Mesothelial cell of epicardium (in vitro differentiated cells): ENCODE measurements around the gene AIP. TPM values are rescaled to one million over a fixed set of nuclear protein-coding genes. Genes with fewer than 3 reads are reported as not detected.
A peak's percentile ranks its signal among the peaks of the same experiment; 100 is the strongest.

Experiments used
- DNase-seq, 2 experiments: peaks; one replicate each; pipeline ENCODE4 v3.0.0; 2021; ENCODE audit warnings: low spot score in 2 of 2; ENCODE audit not compliant: unreplicated experiment in 2 of 2
- H3K27ac Mint-ChIP-seq: 2 replicates; pipeline ENCODE4 v1.8.0; 2021; ENCODE audit warnings: mixed read lengths
- H3K27me3 Mint-ChIP-seq: 2 replicates; pipeline ENCODE4 v1.8.0; 2021; ENCODE audit warnings: low read depth, mixed read lengths
- H3K36me3 Mint-ChIP-seq: 2 replicates; pipeline ENCODE4 v1.8.0; 2021; ENCODE audit warnings: mixed read lengths
- H3K4me1 Mint-ChIP-seq: 2 replicates; pipeline ENCODE4 v1.8.0; 2021; ENCODE audit warnings: mixed read lengths
- H3K4me3 Mint-ChIP-seq: 2 replicates; pipeline ENCODE4 v1.8.0; 2021; ENCODE audit warnings: mild to moderate bottlenecking, moderate library complexity, mixed read lengths
- H3K9me3 Mint-ChIP-seq: 2 replicates; pipeline ENCODE4 v1.8.0; 2021; ENCODE audit warnings: mixed read lengths
- total RNA-seq: library from RNA; stranded (reverse); gene quantifications from 3 replicates; pipeline ENCODE4 v1.2.1, GENCODE V29; 2021
- TF ChIP-seq, protein P1 (sequence below): fragments of 200-600 bp; sonication (generic); IDR thresholded peaks from one replicate; pipeline ENCODE4 v1.5.0; 2021; ENCODE audit warnings: antibody characterized with exemption; ENCODE audit not compliant: unreplicated experiment

The AIP gene
- total RNA-seq, 1 donor from 2014 or later = 44.6 TPM

DNA sequence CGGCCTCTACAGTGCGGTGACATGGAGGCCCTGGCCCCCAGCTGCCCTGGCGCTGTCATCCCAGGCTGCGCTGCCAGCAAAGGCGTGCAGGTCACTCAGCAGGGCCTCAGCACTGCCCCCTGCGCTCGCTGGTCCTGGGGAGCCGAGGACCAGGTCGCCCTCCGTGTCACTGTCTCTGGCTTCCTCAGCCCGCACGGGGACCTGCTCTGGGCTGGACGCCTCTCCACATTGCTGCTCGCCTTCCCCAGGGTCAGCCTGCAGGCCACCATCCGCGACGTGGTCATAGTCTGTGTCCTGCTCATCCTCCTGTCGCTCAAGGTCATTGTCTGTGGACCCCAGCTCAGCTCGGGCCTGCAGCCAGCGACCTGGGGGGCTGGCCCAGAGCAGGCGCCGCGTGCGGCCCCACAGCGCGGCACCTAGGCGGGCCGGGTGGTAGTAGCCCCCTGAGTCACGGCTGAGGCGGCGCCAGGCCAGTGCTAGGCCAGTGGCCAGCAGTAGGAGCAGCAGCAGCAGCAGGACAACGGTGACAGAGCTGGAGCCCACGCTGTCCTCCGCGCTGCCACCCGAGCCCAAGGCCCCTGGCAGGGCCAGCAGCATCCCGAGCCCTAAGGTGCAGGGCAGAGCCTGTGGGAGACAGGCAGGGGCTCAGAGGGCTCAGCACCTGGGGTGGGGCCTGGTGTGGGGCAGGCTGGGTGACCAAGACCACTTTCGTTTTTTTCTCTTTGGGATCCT, 46.9 kb upstream of the AIP start:
- Mint-ChIP-seq H3K9me3 (no peaks in the 10 kb centered on the region), H3K27ac (no peak overlapping the region), H3K27me3 (no peaks in the 10 kb centered on the region), H3K4me3 (no peak overlapping the region), H3K4me1 (peaks cover 3% of the 10 kb centered on the region), H3K36me3 (peaks cover 10% of the 10 kb centered on the region)
- DNase-seq = no peak
- TF ChIP-seq, protein P1, sequence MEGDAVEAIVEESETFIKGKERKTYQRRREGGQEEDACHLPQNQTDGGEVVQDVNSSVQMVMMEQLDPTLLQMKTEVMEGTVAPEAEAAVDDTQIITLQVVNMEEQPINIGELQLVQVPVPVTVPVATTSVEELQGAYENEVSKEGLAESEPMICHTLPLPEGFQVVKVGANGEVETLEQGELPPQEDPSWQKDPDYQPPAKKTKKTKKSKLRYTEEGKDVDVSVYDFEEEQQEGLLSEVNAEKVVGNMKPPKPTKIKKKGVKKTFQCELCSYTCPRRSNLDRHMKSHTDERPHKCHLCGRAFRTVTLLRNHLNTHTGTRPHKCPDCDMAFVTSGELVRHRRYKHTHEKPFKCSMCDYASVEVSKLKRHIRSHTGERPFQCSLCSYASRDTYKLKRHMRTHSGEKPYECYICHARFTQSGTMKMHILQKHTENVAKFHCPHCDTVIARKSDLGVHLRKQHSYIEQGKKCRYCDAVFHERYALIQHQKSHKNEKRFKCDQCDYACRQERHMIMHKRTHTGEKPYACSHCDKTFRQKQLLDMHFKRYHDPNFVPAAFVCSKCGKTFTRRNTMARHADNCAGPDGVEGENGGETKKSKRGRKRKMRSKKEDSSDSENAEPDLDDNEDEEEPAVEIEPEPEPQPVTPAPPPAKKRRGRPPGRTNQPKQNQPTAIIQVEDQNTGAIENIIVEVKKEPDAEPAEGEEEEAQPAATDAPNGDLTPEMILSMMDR = no peak

DNA sequence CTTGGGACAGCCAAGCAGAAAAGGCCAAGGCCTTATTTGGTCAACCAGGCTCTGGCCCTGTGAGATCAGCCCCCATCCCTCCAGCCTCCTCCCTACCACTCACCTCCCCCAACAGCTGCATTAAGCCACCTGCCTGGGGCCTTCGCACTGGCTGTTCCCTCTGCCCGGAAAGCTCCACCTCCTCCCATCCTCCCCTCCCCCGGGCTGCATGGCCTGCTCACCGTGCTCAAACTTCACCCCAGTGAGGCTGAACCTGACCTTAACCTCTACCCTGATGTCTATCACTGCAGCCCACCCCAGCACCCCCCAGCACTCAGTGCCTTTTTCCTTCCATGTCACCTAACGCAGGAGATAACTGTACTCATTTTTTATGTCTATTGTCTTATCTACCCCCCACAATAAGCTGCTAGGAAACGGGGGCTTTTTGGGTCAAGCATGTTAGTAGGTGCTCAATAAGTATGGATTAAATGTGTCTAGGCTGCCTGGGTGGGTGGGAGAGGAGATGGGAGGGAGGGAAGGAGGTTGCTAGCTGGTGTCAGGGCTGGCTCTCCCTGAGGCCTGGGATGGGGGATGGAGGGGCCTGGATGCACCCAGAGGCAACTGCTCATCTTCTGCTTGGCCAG, 46.3 kb upstream of the AIP start:
- H3K27ac Mint-ChIP-seq = peak overlapping the region; percentile 21
- no peak for DNase-seq
- TF ChIP-seq, protein P1 = no peak
- no peaks in the 10 kb centered on the region for H3K27me3 Mint-ChIP-seq
- peaks cover 10% of the 10 kb centered on the region for H3K36me3 Mint-ChIP-seq
- H3K4me1 Mint-ChIP-seq = peaks cover 3% of the 10 kb centered on the region
- no peaks in the 10 kb centered on the region for H3K9me3 Mint-ChIP-seq
- no peak overlapping the region for H3K4me3 Mint-ChIP-seq

GRCh38 chr11:67437082-67437808, 45.6 kb upstream of the AIP start, which contains the start of gene PTPRCAP:
Gene PTPRCAP (minus strand): TSS chr11:67437682. CDS start chr11:67437619, 63 bp downstream.
- Mint-ChIP-seq H3K4me3 (no peak within 1 kb of the TSS), H3K36me3 (peaks cover 3% of the 10 kb centered on the region), H3K9me3 (no peaks in the 10 kb centered on the region), H3K27me3 (no peaks in the 10 kb centered on the region), H3K27ac (peak within 1 kb of the TSS; percentile 34), H3K4me1 (peaks cover 3% of the 10 kb centered on the region)
- TF ChIP-seq, protein P1 = no peak
- no peak for DNase-seq

DNA sequence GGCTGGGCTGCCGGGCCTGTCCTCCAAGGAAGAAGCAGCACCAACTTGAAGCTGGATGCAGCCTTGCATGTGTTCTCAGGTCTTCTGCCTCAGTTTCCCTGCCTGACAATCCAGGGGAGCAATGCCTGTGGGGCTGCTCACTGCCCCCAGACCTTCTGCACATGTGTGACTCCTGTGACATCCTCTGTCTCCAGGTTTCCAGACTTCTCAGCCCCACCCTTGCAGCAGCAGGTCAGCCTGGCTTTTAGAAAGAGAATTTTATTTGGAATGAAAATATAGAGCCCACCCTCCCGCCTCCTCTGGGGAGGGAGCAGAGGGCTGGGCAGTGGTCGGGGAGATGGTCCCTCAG, 45.0 kb upstream of the AIP start:
- no peaks in the 10 kb centered on the region for H3K9me3 Mint-ChIP-seq
- peak overlapping the region; percentile 34 for H3K27ac Mint-ChIP-seq
- H3K36me3 Mint-ChIP-seq = peaks cover 2% of the 10 kb centered on the region
- H3K4me1 Mint-ChIP-seq = peaks cover 8% of the 10 kb centered on the region
- H3K27me3 Mint-ChIP-seq = no peaks in the 10 kb centered on the region
- TF ChIP-seq, protein P1 = no peak
- DNase-seq = no peak
- H3K4me3 Mint-ChIP-seq = no peak overlapping the region

GRCh38 chr11:67438158-67438902, 44.5 kb upstream of the AIP start:
- Mint-ChIP-seq H3K27ac (no peak overlapping the region), H3K4me1 (peaks cover 9% of the 10 kb centered on the region), H3K36me3 (peaks cover 2% of the 10 kb centered on the region), H3K9me3 (no peaks in the 10 kb centered on the region), H3K4me3 (no peak overlapping the region), H3K27me3 (no peaks in the 10 kb centered on the region)
- TF ChIP-seq, protein P1 = no peak
- no peak for DNase-seq
